NCI-H128 (cell line): ENCODE data around the gene HNF4A.
"Not testable (repeated sequence)": the region's sequence is repeated elsewhere in the genome, so short reads cannot be mapped to it uniquely, and the experiment has no call there.

Experiments
- DNase-seq: peaks from one replicate; lab custom pipeline; 2025; ENCODE audit not compliant: unreplicated experiment; lab: John Stamatoyannopoulos, UW

The HNF4A gene

GRCh38 chr20:44345147-44345546, 10.4 kb upstream of the HNF4A start:
- no peak for DNase-seq

GRCh38 chr20:44345941-44346340, 9.6 kb upstream of the HNF4A start:
- DNase-seq = not testable (repeated sequence)

- no peak for DNase-seq
These were observed 7.3 kb upstream of the HNF4A start for GRCh38 chr20:44348168-44348659.

- DNase-seq = no peak
These were observed 6.2 kb upstream of the HNF4A start for GRCh38 chr20:44349349-44349748.

GRCh38 chr20:44350567-44350966, 4.9 kb upstream of the HNF4A start:
- DNase-seq = no peak

GRCh38 chr20:44354979-44355497, 461 bp upstream of the HNF4A start:
- DNase-seq = no peak

- DNase-seq = no peak
These were observed 839 bp downstream of the HNF4A start for GRCh38 chr20:44356353-44356723.

- no peak for DNase-seq
These were observed 1.5 kb downstream of the HNF4A start for GRCh38 chr20:44357020-44357419.

- no peak for DNase-seq
These were observed 2.1 kb downstream of the HNF4A start for GRCh38 chr20:44357555-44358125.

- no peak for DNase-seq
These were observed 3.3 kb downstream of the HNF4A start for GRCh38 chr20:44358776-44359175.

- DNase-seq = no peak
These were observed 4.7 kb downstream of the HNF4A start for GRCh38 chr20:44360221-44360620.

GRCh38 chr20:44361021-44361420, 5.5 kb downstream of the HNF4A start:
- no peak for DNase-seq

- no peak for DNase-seq
These were observed 7.0 kb downstream of the HNF4A start for GRCh38 chr20:44362466-44362940.

GRCh38 chr20:44364068-44364467, 8.6 kb downstream of the HNF4A start:
- no peak for DNase-seq

- no peak for DNase-seq
These were observed 9.3 kb downstream of the HNF4A start for GRCh38 chr20:44364780-44365179.

GRCh38 chr20:44367746-44368145, 12.2 kb downstream of the HNF4A start:
- no peak for DNase-seq

- DNase-seq = no peak
These were observed 15.2 kb downstream of the HNF4A start for GRCh38 chr20:44370639-44371218.

- DNase-seq = no peak
These were observed 27.1 kb downstream of the HNF4A start for GRCh38 chr20:44382641-44383040.

- DNase-seq = peak; percentile 34
These were observed 29.0 kb downstream of the HNF4A start for GRCh38 chr20:44384423-44385027.

GRCh38 chr20:44388466-44389023, 33.0 kb downstream of the HNF4A start:
- DNase-seq = no peak

- no peak for DNase-seq
These were observed 34.4 kb downstream of the HNF4A start for GRCh38 chr20:44389871-44390270.

GRCh38 chr20:44390280-44390679, 34.8 kb downstream of the HNF4A start:
- no peak for DNase-seq
